Bone marrow (tissue), 2 donors: Measurements from ENCODE around the gene RBBP4.
A peak's percentile ranks its signal among the peaks of the same experiment; 100 is the strongest.
"Not testable (repeated sequence)": the region's sequence is repeated elsewhere in the genome, so short reads cannot be mapped to it uniquely, and the experiment has no call there.

Source experiments
- DNase-seq, 2 donors: peaks; one replicate each; lab custom pipeline; 2025; lab: John Stamatoyannopoulos, UW

RBBP4 gene

GRCh38 chr1:32693455-32694174, 42.6 kb downstream of the RBBP4 start:
- DNase-seq = no peak

GRCh38 chr1:32695098-32695904, 44.3 kb downstream of the RBBP4 start:
- peak in 1 of 2 donors; percentile 15 for DNase-seq

GRCh38 chr1:32696041-32696440, 45.0 kb downstream of the RBBP4 start:
- DNase-seq = no peak

GRCh38 chr1:32696996-32697395, 46.0 kb downstream of the RBBP4 start:
- not testable (repeated sequence) for DNase-seq

- no peak for DNase-seq
Measured at GRCh38 chr1:32701421-32701911, 50.5 kb downstream of the RBBP4 start.

- no peak for DNase-seq
Measured at GRCh38 chr1:32701951-32702598, 51.1 kb downstream of the RBBP4 start.

- peak in 1 of 2 donors; percentile 19 for DNase-seq
Measured at GRCh38 chr1:32702599-32703478, 51.8 kb downstream of the RBBP4 start, which contains the start of gene SYNC. SYNC (minus strand) TSS chr1:32702770; CDS start chr1:32702660, 110 bp downstream.

GRCh38 chr1:32703479-32704291, 52.7 kb downstream of the RBBP4 start:
- DNase-seq = no peak

- DNase-seq = no peak
Measured at GRCh38 chr1:32705516-32705915, 54.5 kb downstream of the RBBP4 start.

- no peak for DNase-seq
Measured at GRCh38 chr1:32706491-32706890, 55.5 kb downstream of the RBBP4 start.

- DNase-seq = no peak
Measured at GRCh38 chr1:32709075-32709474, 58.1 kb downstream of the RBBP4 start.

- peak in 1 of 2 donors; percentile 19 for DNase-seq
Measured at GRCh38 chr1:32709476-32709875, 58.5 kb downstream of the RBBP4 start.

- not testable (repeated sequence) for DNase-seq
Measured at GRCh38 chr1:32711221-32711620, 60.2 kb downstream of the RBBP4 start.

GRCh38 chr1:32713081-32713480, 62.1 kb downstream of the RBBP4 start:
- DNase-seq = no peak

GRCh38 chr1:32714277-32714676, 63.3 kb downstream of the RBBP4 start:
- DNase-seq = no peak

- no peak for DNase-seq
Measured at GRCh38 chr1:32715901-32716311, 64.9 kb downstream of the RBBP4 start.

GRCh38 chr1:32716312-32717148, 65.5 kb downstream of the RBBP4 start:
- DNase-seq = no peak

- no peak for DNase-seq
Measured at GRCh38 chr1:32717503-32717902, 66.5 kb downstream of the RBBP4 start.

GRCh38 chr1:32718036-32718435, 67.0 kb downstream of the RBBP4 start:
- DNase-seq = no peak

- DNase-seq = no peak
Measured at GRCh38 chr1:32718527-32718926, 67.5 kb downstream of the RBBP4 start.
